Activated CD8-positive, alpha-beta memory T cell treated with anti-CD3 and anti-CD28 coated beads, Interleukin-2, amount 50 U/mL, for 24 hours (primary cell): ENCODE results near the gene TSPEAR.
"Not testable (repeated sequence)": the region's sequence is repeated elsewhere in the genome, so short reads cannot be mapped to it uniquely, and the experiment has no call there.

ENCODE experiments used
- DNase-seq: peaks from one replicate; pipeline ENCODE4 v3.0.0-alpha.2; 2020; ENCODE audit errors: extremely low read depth

TSPEAR gene

DNA sequence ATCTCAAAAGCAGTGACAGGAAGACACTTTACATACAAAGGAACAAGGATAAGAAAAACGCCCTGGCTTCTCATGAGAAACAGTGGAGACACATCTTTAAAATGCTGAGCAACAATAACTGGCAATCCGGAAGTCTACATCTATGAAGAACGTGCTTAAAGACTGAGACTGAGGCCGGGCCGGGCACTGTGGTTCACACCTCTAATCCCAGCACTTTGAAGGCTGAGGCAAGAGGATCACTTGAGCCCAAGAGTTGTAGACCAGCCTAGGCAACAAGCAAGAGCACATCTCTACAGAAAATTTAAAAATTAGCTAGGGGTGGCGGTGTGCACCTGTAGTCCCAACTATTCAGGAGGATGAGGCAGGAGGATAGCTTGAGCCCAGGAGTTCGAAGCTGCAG lies 27.3 kb downstream of the TSPEAR start:
- no peak for DNase-seq

DNA sequence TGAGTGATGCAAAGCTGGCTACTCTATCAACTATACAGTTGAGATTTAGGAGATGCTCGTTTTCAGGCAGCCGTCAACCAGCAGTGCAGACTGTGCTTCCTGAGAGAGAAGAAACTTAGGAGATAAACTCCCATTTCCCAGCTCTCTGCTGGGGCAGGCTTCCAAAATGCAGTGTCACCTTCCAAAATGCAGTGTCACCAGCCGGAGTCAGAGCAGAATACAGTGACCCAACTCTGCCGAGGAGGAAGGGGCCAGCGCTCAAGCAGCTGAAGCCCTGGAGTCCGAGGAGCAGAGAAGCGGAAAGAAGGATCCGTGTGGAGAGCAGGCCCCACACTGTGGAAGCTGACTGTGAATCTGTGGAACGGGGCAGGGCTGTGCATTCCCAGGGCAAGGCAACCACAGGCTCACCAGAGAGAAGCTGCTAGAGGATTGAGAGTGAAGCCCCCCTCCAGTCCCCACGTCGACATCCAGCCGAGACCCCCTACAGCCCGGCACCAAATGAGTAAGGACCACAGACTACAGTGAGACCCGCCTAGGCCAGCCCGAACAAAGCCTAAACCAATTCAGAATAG lies 28.7 kb downstream of the TSPEAR start:
- DNase-seq = no peak

DNA sequence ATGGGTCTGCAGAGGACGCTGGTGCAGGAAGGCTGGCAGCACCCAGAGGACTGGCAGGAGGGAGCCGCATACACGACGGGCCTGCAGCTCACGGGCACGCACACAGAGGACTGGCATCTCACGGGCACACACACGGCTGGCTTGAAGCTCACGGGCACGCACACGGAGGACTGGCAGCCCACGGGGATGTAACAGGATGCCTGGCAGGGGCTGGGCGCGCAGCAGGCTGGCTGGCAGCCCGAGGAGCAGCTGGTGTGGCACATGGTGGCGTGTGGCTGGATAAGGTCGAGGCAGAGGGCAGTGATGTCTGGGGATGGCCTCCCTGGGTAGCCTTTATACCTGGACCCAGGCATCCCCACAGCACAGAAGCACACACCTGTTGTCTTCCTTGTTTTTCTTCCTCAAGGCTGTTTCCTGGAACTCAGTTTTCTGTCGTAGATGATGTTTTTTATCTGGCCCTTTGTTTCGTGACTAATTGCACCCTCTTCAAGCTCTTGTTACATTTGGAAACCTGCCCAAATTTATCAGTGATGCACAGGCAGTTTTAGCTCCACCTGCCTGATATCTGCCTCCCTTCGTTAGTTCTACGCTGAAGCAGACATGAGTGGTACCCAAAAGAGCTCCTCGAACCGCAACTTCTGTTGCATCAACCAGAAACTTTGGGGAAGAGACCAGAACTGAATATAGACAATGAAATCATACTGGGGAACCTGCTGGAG lies 29.4 kb downstream of the TSPEAR start, which contains the start of gene KRTAP12-1:
TSS of gene KRTAP12-1 (minus strand) at position 303 of the 719 bp plus-strand sequence. CDS start at position 263, 40 bp downstream.
- DNase-seq = no peak

- DNase-seq = no peak
Measured at GRCh38 chr21:44681152-44681551, 30.2 kb downstream of the TSPEAR start.

GRCh38 chr21:44677881-44678280 lies 33.5 kb downstream of the TSPEAR start:
- no peak for DNase-seq

DNA sequence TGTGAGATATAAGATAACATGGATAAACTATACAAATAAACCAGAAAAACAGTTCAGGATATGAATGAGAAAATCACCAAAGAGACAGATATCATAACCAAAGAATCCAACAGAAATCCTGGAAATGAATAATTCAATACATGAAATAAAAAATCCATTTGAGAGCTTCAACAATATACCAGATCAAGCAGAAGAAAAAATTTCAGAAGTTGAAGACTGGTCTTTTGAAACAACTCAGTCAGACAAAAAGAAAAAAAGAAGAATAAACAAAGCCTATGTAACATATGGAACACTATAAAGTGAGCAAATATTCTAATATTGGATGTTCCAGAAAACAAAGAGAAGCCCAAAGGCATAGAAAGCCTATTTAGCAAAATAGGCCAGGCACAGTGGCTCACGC lies 39.5 kb downstream of the TSPEAR start:
- no peak for DNase-seq

- DNase-seq = no peak
Measured at GRCh38 chr21:44670642-44671432, 40.5 kb downstream of the TSPEAR start.

DNA sequence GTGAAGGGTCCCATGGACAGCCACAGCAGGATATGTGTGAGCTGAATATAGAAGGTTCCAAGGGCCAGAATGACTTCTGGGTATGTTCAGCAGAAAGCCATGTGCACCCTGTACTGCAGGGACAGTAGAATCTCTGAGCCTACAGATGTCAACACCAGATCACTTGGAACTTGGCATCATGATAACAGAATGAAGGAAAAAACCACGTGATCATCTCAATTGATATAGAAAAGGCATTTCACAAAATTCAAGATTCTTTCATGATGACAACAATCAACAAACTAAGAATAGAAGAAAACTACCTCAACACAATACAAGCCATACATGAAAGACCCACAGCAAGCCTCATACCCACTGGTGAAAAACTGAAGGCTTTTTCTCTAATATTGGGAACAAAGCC lies 43.8 kb downstream of the TSPEAR start:
- no peak for DNase-seq

DNA sequence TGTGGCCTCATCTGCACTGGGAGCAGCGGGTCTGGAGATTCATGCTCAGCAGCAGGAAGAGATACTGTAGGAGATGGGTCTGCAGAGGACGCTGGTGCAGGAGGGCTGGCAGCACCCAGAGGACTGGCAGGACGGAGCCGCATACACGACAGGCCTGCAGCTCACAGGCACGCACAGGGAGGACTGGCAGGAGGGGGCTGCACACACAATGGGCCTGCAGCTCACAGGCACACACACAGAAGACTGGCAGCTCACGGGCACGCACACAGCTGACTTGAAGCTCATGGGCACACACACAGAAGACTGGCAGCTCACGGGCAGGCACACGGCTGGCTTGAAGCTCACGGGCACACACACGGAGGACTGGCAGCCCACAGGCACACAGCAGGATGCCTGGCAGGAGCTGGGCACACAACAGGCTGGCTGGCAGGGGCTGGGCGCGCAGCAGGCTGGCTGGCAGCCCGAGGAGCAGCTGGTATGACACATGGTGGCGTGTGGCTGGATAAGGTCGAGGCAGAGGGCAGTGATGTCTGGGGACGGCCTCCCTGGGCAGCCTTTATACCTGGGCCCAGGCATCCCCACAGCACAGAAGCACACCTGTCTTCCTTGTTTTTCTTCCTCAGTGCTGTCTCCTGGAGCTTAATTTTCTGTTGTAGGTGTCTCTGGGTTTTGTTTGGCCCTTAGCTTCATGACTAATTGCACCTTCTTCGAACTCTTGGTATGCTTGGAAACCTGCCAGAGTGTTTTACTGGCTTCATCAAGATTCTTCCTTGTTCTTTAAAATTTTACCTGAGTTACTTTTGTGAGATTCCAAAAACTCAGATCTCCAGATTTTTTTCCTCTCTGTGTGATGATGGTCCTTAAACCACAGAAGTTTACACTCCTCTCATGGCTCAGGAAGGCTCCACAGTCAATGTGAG lies 44.7 kb downstream of the TSPEAR start, which contains the start of gene KRTAP12-2:
TSS of gene KRTAP12-2 (minus strand) at position 527 of the 920 bp plus-strand sequence. CDS start at position 486, 41 bp downstream.
- DNase-seq = no peak

GRCh38 chr21:44664691-44665090 lies 46.7 kb downstream of the TSPEAR start:
- no peak for DNase-seq

- DNase-seq = not testable (repeated sequence)
Measured at GRCh38 chr21:44661567-44661966, 49.8 kb downstream of the TSPEAR start.

DNA sequence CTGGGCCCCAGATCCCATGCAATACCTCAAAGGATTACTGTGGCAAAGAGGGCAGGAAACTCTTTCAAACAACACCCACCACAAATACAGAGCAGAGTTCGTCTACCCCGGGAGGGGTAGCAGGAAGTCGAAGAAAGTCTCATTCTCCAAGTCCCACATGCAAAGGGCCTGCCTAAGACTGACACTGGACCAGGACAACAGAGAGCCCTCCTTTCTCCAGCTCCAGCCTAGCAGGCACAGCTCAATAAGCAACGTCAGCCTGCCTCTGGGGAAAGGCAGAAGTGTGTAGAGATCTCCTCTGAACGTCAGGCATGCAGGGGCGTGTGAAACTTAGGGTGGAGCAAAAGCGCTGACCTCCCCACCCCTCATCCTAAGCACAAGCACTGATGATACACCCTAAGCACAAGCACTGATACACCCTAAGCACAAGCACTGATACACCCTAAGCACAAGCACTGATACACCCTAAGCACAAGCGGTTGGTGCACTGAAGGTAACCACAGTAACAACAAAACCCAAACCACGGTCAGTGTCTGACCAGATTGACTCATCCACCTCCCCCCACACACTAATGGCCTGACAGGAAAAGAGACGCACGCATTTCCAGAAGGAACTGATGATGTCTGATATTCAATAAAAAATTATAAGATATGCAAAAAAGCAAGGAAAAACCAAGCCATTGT lies 52.3 kb downstream of the TSPEAR start:
- no peak for DNase-seq

DNA sequence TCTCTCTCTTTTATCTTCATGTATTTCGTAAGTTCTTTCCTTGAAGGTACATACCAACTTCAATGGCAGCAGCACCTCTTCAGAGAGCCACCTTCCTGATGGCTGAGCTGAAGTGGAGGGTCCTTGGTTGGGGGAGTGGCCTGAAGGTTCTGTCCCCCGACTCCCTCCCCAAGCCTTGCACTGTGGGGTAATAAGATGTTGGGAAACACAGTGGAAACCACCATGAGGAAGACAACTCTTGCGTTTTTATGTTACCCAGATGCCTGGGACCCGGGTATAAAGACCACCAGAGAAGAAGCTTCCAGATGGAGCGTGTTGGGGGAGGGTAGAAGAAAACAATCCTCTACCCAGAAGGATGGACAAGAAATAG lies 52.8 kb downstream of the TSPEAR start:
- DNase-seq = no peak

DNA sequence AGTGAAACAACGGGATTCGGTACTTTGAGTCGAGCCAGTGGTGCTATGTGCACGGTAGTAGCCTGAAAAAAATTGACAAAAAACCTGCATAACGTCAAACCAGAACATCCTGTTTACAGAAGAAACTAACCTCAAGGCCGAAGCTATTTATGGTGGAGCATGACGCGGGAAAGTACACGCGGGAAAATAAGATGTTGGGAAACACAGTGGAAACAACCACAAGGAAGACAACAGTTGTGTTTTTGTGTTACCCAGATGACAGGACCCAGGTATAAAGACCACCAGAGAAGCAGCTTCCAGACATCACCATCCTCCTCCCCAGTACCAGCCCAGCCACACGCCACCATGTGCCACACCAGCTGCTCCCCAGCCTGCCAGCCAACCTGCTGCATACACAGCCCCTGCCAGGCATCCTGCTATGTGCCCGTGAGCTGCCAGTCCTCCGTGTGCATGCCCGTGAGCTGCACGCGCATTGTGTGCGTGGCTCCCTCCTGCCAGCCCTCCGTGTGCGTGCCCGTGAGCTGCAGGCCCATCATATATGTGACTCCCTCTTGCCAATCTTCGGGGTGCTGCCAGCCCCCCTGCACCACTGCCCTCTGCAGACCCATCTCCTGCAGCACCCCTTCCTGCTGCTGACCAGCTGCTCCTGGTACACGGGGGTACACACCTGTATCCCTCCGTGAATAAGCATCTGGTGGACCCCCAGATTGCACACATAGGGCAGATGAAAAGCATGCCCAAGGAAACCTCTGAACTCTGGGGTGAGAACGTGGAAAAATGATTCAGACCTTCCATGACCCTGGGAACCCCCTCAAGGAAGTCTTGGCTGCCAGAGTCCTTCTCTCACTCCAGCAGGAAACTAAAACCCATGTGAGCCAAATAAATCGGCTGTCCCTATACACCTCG lies 53.5 kb downstream of the TSPEAR start, which contains the start of gene KRTAP12-3:
TSS of gene KRTAP12-3 (plus strand) at position 298 of the 906 bp plus-strand sequence. CDS start at position 346, 48 bp downstream.
- DNase-seq = no peak

- no peak for DNase-seq
Measured at GRCh38 chr21:44656868-44657267, 54.5 kb downstream of the TSPEAR start.

- DNase-seq = no peak
Measured at GRCh38 chr21:44654576-44655175, 56.7 kb downstream of the TSPEAR start, which contains the start of gene KRTAP12-4. Gene KRTAP12-4, minus strand, starts transcription at chr21:44654659. Its CDS starts 45 bp downstream, at chr21:44654614.

DNA sequence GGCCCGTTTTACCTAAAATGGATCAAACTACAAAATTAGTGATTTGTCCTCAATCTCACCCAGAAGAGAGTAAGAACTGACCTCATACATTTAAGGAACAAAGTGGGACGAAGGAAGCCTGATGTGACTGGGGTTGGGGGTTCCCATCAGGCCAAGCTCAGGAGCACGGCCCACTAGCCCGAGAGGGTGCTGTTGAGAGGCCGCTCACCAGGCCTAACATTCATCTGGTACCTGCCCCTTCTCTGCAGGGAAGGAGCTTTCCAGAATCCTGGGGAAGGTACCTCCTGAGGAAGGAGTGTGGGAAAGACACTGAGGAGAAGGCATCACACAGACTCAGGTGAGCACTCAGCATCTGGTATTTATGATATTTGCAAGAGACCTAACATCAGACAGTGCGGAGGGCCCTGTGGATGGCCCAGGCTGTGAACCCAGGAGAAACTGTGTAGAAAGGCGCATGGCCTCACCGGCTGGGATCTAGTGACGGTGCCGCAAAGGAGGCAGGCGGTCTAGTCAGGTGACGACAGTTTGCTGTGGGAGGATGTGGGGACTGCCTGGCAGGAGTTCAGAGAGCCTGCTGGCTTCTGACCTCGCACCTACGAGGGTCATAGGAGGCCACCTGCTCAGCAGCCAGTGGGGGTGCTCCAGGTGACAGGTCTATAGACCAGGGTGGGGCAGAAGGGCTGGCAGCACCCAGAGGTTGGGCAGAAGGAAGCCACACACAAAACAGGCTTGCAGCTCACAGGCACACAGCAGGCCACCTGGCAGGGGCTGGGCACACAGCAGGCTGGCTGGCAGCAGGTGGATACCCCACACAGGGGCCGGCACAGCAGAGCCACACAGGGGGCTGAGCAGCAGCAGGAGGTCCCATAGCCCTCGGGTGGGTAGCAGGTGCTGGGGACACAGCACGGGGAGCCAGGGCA lies 57.5 kb downstream of the TSPEAR start:
- no peak for DNase-seq

DNA sequence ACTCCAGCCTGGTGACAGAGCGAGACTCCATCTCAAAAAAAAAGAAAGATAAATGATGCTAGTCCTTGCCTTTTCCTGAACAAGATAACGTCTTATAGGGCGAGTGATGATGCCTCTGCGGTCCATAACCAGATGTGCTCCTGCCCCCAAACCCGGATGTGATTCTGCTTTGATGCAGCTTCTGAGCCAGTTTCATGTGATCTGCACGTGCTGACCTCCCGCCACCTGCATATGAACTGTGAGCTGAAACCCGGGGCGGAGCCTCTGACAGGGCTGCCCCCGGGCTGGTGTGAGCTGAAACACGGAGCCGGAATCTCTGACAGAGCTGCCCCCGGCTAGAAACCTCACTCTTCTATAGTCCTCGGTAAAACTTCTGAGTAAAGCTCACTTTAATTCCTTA lies 58.2 kb downstream of the TSPEAR start:
- DNase-seq = no peak
